ENCODE data around the gene BAHD1.

The BAHD1 gene

DNA sequence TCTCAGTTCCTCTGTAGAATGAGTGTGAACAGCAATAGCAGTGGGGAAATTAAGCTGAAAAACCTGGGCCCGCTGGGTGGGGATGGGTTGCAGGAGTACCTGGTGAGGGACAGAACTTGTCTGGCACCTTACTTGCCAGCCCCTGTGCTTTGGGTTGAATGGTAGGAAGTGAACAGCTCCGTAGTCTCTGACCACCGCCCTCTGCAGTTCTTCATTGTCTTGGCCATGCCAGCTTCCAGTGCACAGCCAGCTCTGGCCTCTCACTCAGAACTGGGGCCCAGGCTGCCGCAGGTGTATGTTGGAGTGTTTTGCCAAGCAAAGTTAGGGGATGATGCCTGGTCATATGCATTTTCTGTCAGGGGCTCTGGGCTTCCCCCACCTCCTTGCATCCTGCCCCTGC, 16.0 kb downstream of the BAHD1 start:
- Histone ChIP-seq H3K4me3 (ENCODE audit: low read depth in 1 of 2, low read length in 1 of 2) (no peak overlapping the region), H3K27me3 (no peaks in the 10 kb centered on the region), H3K27ac (no peak overlapping the region), H3K9me3 (no peaks in the 10 kb centered on the region), H3K4me1 (ENCODE audit: control insufficient read depth in 1 of 2, insufficient read depth in 1 of 2, low read depth in 1 of 2, low read length in 1 of 2) (peaks cover 0 to 3% of the 10 kb centered on the region in 2 experiments), H3K36me3 (peaks cover 16% of the 10 kb centered on the region)
- TF ChIP-seq, protein P1, sequence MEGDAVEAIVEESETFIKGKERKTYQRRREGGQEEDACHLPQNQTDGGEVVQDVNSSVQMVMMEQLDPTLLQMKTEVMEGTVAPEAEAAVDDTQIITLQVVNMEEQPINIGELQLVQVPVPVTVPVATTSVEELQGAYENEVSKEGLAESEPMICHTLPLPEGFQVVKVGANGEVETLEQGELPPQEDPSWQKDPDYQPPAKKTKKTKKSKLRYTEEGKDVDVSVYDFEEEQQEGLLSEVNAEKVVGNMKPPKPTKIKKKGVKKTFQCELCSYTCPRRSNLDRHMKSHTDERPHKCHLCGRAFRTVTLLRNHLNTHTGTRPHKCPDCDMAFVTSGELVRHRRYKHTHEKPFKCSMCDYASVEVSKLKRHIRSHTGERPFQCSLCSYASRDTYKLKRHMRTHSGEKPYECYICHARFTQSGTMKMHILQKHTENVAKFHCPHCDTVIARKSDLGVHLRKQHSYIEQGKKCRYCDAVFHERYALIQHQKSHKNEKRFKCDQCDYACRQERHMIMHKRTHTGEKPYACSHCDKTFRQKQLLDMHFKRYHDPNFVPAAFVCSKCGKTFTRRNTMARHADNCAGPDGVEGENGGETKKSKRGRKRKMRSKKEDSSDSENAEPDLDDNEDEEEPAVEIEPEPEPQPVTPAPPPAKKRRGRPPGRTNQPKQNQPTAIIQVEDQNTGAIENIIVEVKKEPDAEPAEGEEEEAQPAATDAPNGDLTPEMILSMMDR (IDR thresholded peaks at IDR 0.05): no peak

- Histone ChIP-seq H3K4me1 (ENCODE audit: control insufficient read depth in 1 of 2, insufficient read depth in 1 of 2, low read depth in 1 of 2, low read length in 1 of 2) (no peaks in the 10 kb centered on the region), H3K27ac (no peak overlapping the region), H3K27me3 (no peaks in the 10 kb centered on the region), H3K9me3 (no peaks in the 10 kb centered on the region), H3K4me3 (ENCODE audit: low read depth in 1 of 2, low read length in 1 of 2) (no peak overlapping the region), H3K36me3 (peaks cover 33% of the 10 kb centered on the region)
- TF ChIP-seq, protein P1 (IDR thresholded peaks at IDR 0.05): no peak
These were observed 18.0 kb downstream of the BAHD1 start for GRCh38 chr15:40458495-40459371.

- no peak overlapping the region for H3K4me3 ChIP-seq (ENCODE audit: low read depth in 1 of 2, low read length in 1 of 2)
- H3K4me1 ChIP-seq (ENCODE audit: control insufficient read depth in 1 of 2, insufficient read depth in 1 of 2, low read depth in 1 of 2, low read length in 1 of 2): no peaks in the 10 kb centered on the region
- no peak overlapping the region for H3K27ac ChIP-seq
- TF ChIP-seq, protein P1 (IDR thresholded peaks at IDR 0.05): no peak
- H3K9me3 ChIP-seq: no peaks in the 10 kb centered on the region
- peaks cover 41% of the 10 kb centered on the region for H3K36me3 ChIP-seq
- H3K27me3 ChIP-seq: no peaks in the 10 kb centered on the region
These were observed 18.8 kb downstream of the BAHD1 start for GRCh38 chr15:40459391-40460015.

- no peaks in the 10 kb centered on the region for H3K4me1 ChIP-seq (ENCODE audit: control insufficient read depth in 1 of 2, insufficient read depth in 1 of 2, low read depth in 1 of 2, low read length in 1 of 2)
- no peaks in the 10 kb centered on the region for H3K27me3 ChIP-seq
- no peak overlapping the region for H3K27ac ChIP-seq
- H3K9me3 ChIP-seq: no peaks in the 10 kb centered on the region
- no peak overlapping the region for H3K4me3 ChIP-seq (ENCODE audit: low read depth in 1 of 2, low read length in 1 of 2)
- peaks cover 48% of the 10 kb centered on the region for H3K36me3 ChIP-seq
- TF ChIP-seq, protein P1 (IDR thresholded peaks at IDR 0.05): no peak
These were observed 19.7 kb downstream of the BAHD1 start for GRCh38 chr15:40460404-40460803.

- Histone ChIP-seq H3K4me3 (ENCODE audit: low read depth in 1 of 2, low read length in 1 of 2) (no peak overlapping the region), H3K27me3 (no peaks in the 10 kb centered on the region), H3K4me1 (ENCODE audit: control insufficient read depth in 1 of 2, insufficient read depth in 1 of 2, low read depth in 1 of 2, low read length in 1 of 2) (no peaks in the 10 kb centered on the region), H3K36me3 (peaks cover 58% of the 10 kb centered on the region), H3K9me3 (no peaks in the 10 kb centered on the region), H3K27ac (no peak overlapping the region)
- TF ChIP-seq, protein P1 (IDR thresholded peaks at IDR 0.05): no peak
These were observed 21.2 kb downstream of the BAHD1 start for GRCh38 chr15:40461958-40462357.

Data from neutrophil (primary cell).